Keratinocyte (primary cell): ENCODE data around the gene DOP1B. TPM values are rescaled to one million over a fixed set of nuclear protein-coding genes. Genes with fewer than 3 reads are reported as not detected.
"Not testable (repeated sequence)": the region's sequence is repeated elsewhere in the genome, so short reads cannot be mapped to it uniquely, and the experiment has no call there.

Experiments used
- DNase-seq: peaks from one replicate; pipeline ENCODE4 v3.0.0-alpha.2; 2011; ENCODE audit warnings: low read depth, missing footprints, low spot score
- FAIRE-seq: peaks from 2 replicates; lab custom pipeline; 2011; peaks lifted over from hg19 to GRCh38; lab: Jason Lieb, UNC
- H2AFZ ChIP-seq: 2 replicates; pipeline ENCODE4 v1.6.0; 2012; ENCODE audit warnings: low read length, control low read depth, inconsistent platforms; ENCODE audit not compliant: control insufficient read depth
- H3K27ac ChIP-seq: 2 replicates; pipeline ENCODE4 v1.5.1; 2011; ENCODE audit warnings: low read length; ENCODE audit not compliant: control insufficient read depth, insufficient read depth
- H3K27me3 ChIP-seq: 3 replicates; pipeline ENCODE4 v1.6.0; 2011; ENCODE audit warnings: low read length; ENCODE audit not compliant: control insufficient read depth, insufficient read depth; ENCODE audit errors: extremely low read depth
- H3K36me3 ChIP-seq, 2 experiments: 2 replicates in 1 of 2; 3 replicates in 1 of 2; pipeline ENCODE4 v1.5.1; 2011; ENCODE audit warnings: low read length in 2 of 2, mild to moderate bottlenecking in 1 of 2; ENCODE audit not compliant: control insufficient read depth in 2 of 2, insufficient read depth in 2 of 2; ENCODE audit errors: extremely low read depth in 1 of 2
- H3K4me1 ChIP-seq: 3 replicates; pipeline ENCODE4 v1.5.1; 2011; ENCODE audit warnings: low read length; ENCODE audit not compliant: control insufficient read depth, insufficient read depth; ENCODE audit errors: extremely low read depth
- H3K4me2 ChIP-seq: 3 replicates; pipeline ENCODE4 v1.6.0; 2011; ENCODE audit warnings: low read depth, low read length; ENCODE audit not compliant: control insufficient read depth, insufficient read depth; ENCODE audit errors: extremely low read depth
- H3K4me3 ChIP-seq, 3 experiments: fragments of 200-600 bp in 1 of 3; sonication (generic) in 1 of 3; 2 replicates in 2 of 3; 3 replicates in 1 of 3; pipeline ENCODE4 v1.5.1; 2011 to 2016; ENCODE audit warnings: low read length in 3 of 3, mild to moderate bottlenecking in 3 of 3, control low read depth in 2 of 3, inconsistent platforms in 1 of 3, low read depth in 1 of 3, mixed read lengths in 1 of 3, mixed run types in 1 of 3, moderate library complexity in 1 of 3; ENCODE audit not compliant: control insufficient read depth in 2 of 3, insufficient read depth in 2 of 3; ENCODE audit errors: extremely low read depth in 1 of 3
- H3K79me2 ChIP-seq: 2 replicates; pipeline ENCODE4 v1.6.0; 2012; ENCODE audit warnings: low read length; ENCODE audit not compliant: control insufficient read depth, insufficient read depth
- H3K9ac ChIP-seq: 3 replicates; pipeline ENCODE4 v1.6.0; 2011; ENCODE audit warnings: low read length; ENCODE audit not compliant: control insufficient read depth, insufficient read depth; ENCODE audit errors: extremely low read depth
- H3K9me1 ChIP-seq: 3 replicates; pipeline ENCODE4 v1.6.0; 2011; ENCODE audit warnings: low read length; ENCODE audit not compliant: control insufficient read depth, insufficient read depth; ENCODE audit errors: extremely low read depth
- H3K9me3 ChIP-seq: 2 replicates; pipeline ENCODE4 v1.5.1; 2012; ENCODE audit warnings: low read depth, low read length; ENCODE audit not compliant: control insufficient read depth
- H4K20me1 ChIP-seq: 3 replicates; pipeline ENCODE4 v1.6.0; 2011; ENCODE audit warnings: low read length; ENCODE audit not compliant: control insufficient read depth, insufficient read depth; ENCODE audit errors: extremely low read depth
- EZH2 ChIP-seq: IDR thresholded peaks from one replicate; pipeline ENCODE4 v1.6.1; 2012; ENCODE audit warnings: inconsistent platforms, mild to moderate bottlenecking, low read length, moderate library complexity
- dilution Hi-C: fragments of 300-500 bp; cut with MboI; formaldehyde crosslinking; loops from one replicate; pipeline ENCODE4 v1.7.0; 2020; ENCODE audit warnings: low sequenced_read_pairs; ENCODE audit not compliant: extremely low pct_ligation_motif_present
- polyA plus RNA-seq, 5 experiments: library from polyadenylated mRNA; depleted of rRNA in 3 of 5; stranded (reverse) in 3 of 5; stranded (forward) in 1 of 5; unstranded in 1 of 5; fragments of >200 nt; gene quantifications; 1 replicate in 1 of 5; 2 replicates in 3 of 5; 3 replicates in 1 of 5; pipeline versions ENCODE4 v1.2.1 to v1.2.3, GENCODE V29; 2011 to 2012; ENCODE audit warnings: missing spikeins in 2 of 5, low read depth in 1 of 5, low replicate concordance in 1 of 5
- TF ChIP-seq, protein P1 (sequence below), 3 experiments: IDR thresholded peaks in 1 of 3; conservative IDR thresholded peaks in 1 of 3; optimal IDR thresholded peaks in 1 of 3; 2 replicates in 2 of 3; 3 replicates in 1 of 3; pipeline versions ENCODE3 to v1.5.1; 2011; ENCODE audit warnings: low read length in 3 of 3, mild to moderate bottlenecking in 3 of 3, moderate library complexity in 2 of 3, control low read depth in 1 of 3, inconsistent platforms in 1 of 3; ENCODE audit not compliant: insufficient read depth in 2 of 3; ENCODE audit errors: extremely low read depth in 1 of 3

DOP1B gene
- polyA plus RNA-seq, 1 donor (not counting 4 experiments of a cell fraction or from before 2014, with no cell fraction given): 2.9 TPM

GRCh38 chr21:36135391-36136102 is 21.1 kb upstream of the DOP1B start:
- peak overlapping the region; percentile 90 for H2AFZ ChIP-seq
- dilution Hi-C loops: no loop called here
- peak overlapping the region; percentile 78 for H3K27ac ChIP-seq
- TF ChIP-seq EZH2: no peak
- TF ChIP-seq, protein P1, sequence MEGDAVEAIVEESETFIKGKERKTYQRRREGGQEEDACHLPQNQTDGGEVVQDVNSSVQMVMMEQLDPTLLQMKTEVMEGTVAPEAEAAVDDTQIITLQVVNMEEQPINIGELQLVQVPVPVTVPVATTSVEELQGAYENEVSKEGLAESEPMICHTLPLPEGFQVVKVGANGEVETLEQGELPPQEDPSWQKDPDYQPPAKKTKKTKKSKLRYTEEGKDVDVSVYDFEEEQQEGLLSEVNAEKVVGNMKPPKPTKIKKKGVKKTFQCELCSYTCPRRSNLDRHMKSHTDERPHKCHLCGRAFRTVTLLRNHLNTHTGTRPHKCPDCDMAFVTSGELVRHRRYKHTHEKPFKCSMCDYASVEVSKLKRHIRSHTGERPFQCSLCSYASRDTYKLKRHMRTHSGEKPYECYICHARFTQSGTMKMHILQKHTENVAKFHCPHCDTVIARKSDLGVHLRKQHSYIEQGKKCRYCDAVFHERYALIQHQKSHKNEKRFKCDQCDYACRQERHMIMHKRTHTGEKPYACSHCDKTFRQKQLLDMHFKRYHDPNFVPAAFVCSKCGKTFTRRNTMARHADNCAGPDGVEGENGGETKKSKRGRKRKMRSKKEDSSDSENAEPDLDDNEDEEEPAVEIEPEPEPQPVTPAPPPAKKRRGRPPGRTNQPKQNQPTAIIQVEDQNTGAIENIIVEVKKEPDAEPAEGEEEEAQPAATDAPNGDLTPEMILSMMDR (optimal IDR thresholded peaks at IDR 0.05 in 1 of 3, IDR thresholded peaks at IDR 0.05 in 1 of 3, conservative IDR thresholded peaks at IDR 0.05 in 1 of 3; ENCODE audit: extremely low read depth in 1 of 3, insufficient read depth in 2 of 3, low read length in 3 of 3): no peak
- no peaks in the 10 kb centered on the region for H3K36me3 ChIP-seq
- H3K9me1 ChIP-seq: no peaks in the 10 kb centered on the region
- peak; percentile 33 for DNase-seq
- peaks cover 21% of the 10 kb centered on the region for H3K4me1 ChIP-seq
- no peaks in the 10 kb centered on the region for H3K27me3 ChIP-seq
- H3K4me2 ChIP-seq: peak overlapping the region; percentile 91
- H3K9ac ChIP-seq: peak overlapping the region; percentile 81
- no peaks in the 10 kb centered on the region for H4K20me1 ChIP-seq
- peak overlapping the region; percentile 36 to 91 (median 76) for H3K4me3 ChIP-seq
- no peak for FAIRE-seq
- H3K79me2 ChIP-seq: no peaks in the 10 kb centered on the region
- no peaks in the 10 kb centered on the region for H3K9me3 ChIP-seq

GRCh38 chr21:36139791-36140190 is 16.8 kb upstream of the DOP1B start:
- dilution Hi-C loops: not testable (repeated sequence)

More at GRCh38 chr21:36139791-36140190, 16.8 kb upstream of the DOP1B start:
- H3K27ac ChIP-seq, H4K20me1 ChIP-seq, H3K9me3 ChIP-seq, FAIRE-seq, H3K79me2 ChIP-seq, DNase-seq, H3K4me2 ChIP-seq, H3K4me3 ChIP-seq, H3K27me3 ChIP-seq, H3K36me3 ChIP-seq, H2AFZ ChIP-seq, H3K9ac ChIP-seq, H3K9me1 ChIP-seq: not testable (repeated sequence)
- H3K4me1 ChIP-seq: peaks cover 21% of the 10 kb centered on the region
